ENCODE measurements around the gene RAD23B. TPM values are rescaled to one million over a fixed set of nuclear protein-coding genes. Genes with fewer than 3 reads are reported as not detected.
A peak's percentile ranks its signal among the peaks of the same experiment; 100 is the strongest.
"Not testable (repeated sequence)": the region's sequence is repeated elsewhere in the genome, so short reads cannot be mapped to it uniquely, and the experiment has no call there.

Gene RAD23B
- polyA plus RNA-seq (2013, experiment 1 of 2; ENCODE audit: insufficient read length): 169 TPM
- 167 TPM for polyA plus RNA-seq (2013, experiment 2 of 2; ENCODE audit: insufficient read length)

DNA sequence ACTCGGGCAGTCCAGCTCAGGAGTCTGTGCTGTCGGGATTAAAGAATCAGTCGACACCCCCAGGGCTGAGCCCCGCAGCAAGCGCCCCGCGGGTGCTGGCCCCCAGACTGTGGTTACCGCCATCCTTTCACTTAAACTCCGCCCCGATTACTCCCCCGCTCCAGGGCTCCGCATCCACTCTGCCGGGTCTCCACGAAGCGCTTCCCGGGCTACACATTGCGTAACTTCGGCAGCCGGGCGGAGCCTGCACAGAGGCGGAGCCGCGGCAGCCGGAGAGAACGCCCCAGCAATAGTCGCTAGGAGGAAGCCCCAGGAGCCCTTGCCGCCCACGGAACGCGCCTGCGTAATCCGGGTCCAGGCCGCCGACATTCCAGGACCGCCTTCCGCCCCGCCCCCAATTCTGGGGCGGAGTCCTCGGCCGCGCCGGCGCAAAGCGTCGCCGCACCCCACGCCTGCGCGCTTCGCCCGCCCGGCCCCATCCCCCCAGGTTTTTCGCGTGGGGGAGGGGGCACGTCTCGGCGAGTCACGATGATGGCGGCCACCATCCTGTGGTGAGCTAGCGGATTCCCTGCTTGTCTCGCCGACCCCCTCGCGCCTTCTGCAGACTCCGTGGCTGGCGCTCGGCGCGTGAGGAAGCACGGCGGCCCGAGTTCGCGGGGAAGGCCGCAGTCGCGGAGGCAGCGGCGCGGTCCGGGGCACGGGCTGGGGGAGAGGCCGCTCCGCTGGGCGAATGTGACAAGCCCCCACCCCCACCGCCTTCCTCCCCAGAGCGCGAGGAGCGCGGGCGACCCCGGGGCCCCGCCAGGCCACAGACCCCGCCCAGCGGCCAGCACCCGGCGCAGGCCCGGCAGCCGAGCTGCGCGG is at the start of gene RAD23B:
Gene RAD23B (plus strand): TSS at position 521 of the 864 bp plus-strand sequence. CDS start 351 bp downstream, outside the sequence.
- peak; percentile 99 for DNase-seq

DNA sequence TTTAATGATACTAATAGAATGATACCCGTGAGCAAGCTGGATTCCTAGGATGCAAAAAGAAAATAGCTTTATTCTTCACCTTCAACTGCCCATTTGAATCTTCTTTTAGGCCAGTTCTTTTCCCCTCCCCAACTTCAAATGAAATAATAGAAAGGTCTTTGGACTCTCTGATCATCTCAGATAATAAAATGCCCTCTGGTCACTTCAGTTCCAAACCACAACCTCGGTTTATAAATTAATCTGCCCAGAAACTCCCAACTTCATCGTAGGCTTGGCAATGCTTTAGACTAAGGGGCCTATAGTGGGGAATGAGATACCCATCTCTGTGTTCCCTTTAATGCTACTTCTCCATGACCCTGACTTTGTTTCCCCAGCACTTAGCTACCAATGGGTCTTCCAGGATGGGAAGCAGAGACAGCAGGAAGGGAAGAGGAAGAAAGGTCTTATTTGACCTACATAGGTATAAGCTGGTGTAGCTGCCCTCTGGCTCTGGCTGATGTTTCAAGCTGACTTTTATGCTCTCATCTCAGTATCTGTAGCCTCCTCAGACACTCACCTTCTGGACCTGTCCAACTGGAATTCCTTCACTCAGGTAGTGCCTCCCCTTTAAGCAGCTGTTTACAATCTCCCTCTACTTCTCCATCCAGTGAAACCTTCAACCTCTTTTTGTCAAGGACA is 47.2 kb upstream of the RAD23B start:
- DNase-seq: no peak

DNA sequence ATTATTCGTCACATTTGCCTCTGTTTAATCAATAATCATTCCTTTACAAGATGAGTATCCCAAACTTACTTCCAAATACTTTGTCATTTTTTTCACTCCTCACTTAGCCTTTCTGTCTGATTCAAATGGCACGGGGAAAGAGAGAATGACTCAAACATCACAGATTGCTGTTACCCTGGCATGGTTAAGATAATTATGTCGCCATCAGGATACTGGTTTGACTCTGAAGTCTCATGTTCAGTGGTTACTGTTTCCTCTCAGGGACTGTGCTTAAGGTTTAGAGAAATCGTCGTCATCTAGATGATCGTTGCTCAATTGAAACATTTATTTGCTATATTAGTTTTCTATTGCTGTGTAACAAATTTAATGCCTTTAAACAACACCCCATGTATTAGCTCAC is 45.2 kb upstream of the RAD23B start:
- DNase-seq: no peak

DNA sequence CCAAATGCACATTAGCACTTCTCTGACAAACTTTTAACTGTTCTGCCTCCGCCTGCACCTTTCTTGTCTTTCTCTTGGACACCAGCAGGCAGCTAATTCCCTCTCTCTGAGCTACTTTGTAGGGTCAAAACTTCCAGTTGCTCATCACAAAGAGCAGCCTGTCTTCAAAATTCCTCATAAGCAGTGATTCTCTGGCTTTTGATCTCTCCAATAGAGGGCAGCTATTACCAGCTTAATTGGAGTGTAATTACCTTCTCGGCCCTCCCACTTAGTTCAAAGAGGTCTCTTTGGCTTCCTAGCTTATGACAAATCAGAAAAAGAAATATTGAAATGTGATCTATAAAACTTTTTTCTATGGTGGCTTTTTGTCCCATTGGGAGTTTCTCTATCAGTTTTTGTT is 43.6 kb upstream of the RAD23B start:
- DNase-seq: peak; percentile 54

DNA sequence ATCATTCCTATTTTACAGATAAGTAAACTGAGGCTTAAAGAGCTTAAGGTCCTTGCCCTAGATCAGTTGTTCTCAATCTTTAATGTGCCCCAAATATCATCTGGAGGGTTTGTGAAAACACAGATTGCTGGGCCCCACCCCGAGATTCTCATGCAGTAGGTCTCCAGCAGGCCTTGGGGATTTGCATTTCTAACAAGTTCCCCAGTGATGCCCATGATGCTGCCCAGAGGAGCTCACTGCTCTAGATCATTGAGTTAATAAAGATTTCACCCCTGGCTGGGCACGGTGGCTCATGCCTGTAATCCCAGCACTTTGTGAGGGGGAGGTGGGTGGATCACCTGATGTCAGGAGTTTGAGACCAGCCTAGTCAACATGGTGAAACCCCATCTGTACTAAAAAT is 42.8 kb upstream of the RAD23B start:
- DNase-seq: no peak

DNA sequence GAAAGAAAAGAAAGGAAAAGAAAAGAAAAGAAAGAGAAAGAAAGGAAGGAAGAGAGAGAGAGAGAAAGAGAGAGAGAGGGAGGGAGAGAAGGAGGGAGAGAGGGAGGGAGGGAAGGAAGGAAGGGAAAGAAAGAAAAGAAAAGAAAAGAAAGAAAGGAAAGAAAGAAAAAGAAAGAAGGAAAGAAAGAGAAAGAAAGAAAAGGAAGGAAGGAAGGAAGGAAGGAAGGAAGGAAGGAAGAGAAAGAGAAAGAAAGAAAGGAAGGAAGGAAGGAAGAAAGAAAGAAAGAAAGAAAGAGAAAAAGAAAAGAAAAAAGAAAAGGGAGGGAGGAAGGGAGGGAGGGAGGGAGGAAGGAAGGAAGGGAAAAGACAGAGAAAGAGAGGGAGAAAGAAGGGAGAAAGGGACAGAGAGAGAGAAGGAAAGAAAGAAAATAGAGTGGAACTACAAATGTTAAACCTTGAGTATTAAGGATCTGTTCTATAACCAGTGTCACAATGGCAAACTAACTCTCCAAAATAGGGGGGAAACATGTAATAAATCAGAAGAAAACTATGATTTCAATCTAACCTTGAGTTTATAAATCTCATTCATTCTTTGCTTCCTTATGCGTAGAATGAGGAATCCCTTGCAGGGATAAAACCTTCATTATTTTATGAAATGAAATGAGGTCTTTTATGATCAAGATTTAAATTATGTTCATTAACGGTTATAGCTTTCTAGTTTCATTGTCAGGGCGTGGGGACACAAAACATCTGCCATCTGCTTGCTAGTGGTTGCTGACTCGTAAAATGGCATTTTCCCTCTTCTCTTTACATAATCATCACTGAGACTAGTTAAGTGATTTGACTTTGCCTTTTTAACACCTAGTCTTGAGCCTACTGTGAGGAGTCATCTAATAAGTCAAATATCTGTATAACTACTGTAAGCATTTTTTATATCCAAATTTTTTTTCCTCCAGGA is 40.7 kb upstream of the RAD23B start:
- peak; percentile 42 for DNase-seq

DNA sequence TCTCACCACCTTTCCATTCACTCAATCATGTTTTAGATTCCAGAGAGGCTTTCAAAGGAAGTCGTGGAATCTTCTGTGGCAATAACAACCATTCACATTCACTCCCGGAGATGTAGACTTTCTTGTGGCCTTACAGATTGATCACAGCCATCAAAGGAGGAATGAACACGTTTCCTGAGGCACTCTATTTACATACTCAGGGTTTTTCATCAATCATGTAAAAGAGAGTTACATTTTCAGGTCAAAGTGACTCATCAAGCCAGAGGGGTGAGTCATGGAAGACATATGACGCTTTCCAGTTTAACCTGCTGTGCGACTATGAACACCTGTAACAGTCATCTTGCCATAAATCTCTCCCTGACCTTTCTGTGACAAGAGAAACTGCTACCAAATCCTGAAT is 39.3 kb upstream of the RAD23B start:
- DNase-seq: peak; percentile 54

DNA sequence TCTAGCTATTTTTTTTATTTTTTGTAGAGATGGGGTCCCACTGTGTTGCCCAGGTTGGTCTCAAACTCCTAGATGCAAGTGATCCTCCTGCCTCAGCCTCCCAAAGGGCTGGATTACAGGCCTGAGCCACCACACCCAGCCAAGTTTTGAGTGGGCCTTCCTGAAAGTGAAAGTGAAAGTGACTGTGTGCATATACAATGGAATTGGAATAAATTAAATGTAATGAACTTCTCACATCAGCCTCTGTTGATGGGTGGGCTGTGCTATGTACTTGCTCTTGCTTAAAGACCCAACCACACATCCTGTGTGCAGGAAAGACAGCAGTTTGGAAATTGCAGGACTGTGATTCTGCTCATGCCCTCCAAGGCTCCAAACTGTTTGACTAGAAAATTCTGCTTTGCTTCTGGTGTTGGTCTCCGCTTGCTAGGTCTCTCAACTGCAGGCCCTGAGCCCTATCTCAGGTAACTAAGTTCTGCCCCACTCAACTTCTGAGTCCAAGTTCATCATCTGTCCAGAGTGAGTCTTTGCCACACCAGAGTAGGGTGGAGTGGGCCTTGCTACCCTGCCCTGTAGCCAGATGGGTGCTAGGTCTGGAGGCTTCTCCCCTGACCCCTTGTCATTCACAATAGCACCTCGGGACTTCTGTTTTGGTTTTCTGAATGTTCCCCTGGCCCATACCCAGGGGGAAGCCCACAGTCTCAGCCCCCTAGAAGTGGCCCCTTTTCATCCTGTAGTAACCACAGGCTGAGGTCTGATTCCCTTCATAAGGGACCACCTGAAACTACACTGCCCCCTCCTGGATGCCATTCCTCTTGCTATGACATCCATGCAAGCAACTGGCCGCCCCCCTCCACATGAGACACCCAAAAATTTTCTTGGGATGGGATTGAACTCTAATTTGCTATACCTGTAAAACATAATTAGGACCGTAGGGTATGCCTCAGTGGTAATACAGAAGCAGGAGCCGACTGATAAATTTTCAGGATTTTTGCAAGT is 36.5 kb upstream of the RAD23B start:
- peak; percentile 34 for DNase-seq

DNA sequence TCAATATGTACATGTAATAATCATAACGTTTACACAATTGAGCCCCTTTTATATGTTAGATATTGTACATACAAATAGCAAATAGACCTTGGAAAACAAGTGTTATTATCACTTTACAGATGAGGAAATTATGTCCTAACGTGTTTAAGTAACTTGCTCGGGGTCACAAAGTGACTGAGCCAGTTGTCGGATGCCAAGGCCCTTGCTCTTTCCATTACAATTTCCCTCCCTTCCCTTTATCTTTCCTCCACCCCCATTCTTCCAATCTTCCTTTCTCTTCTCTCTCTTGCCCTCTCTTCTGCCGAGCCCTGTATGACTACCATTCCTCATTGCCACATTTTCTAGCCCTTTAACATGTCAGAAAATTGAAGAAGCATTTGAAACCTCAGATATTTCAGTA is 34.4 kb upstream of the RAD23B start:
- DNase-seq: no peak

DNA sequence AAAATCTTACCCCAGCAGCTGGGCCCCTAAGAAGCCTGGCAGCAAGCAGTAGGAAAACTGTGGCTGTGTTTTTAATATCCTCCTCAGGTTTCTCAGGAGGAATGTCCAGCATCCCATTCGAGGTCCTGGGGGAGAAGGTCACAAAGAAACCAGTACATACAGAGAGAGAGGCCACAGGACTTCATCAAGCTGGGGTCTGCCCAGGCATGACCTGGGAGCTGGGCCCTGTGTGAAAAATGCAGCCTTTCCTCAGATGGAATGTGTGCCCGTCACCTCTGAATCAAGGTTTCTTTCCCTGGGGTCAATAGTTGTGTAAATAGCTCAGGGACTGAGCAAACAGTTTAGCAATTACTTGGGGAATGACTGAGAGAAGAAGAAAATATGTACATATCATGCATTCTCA is 33.9 kb upstream of the RAD23B start:
- no peak for DNase-seq

DNA sequence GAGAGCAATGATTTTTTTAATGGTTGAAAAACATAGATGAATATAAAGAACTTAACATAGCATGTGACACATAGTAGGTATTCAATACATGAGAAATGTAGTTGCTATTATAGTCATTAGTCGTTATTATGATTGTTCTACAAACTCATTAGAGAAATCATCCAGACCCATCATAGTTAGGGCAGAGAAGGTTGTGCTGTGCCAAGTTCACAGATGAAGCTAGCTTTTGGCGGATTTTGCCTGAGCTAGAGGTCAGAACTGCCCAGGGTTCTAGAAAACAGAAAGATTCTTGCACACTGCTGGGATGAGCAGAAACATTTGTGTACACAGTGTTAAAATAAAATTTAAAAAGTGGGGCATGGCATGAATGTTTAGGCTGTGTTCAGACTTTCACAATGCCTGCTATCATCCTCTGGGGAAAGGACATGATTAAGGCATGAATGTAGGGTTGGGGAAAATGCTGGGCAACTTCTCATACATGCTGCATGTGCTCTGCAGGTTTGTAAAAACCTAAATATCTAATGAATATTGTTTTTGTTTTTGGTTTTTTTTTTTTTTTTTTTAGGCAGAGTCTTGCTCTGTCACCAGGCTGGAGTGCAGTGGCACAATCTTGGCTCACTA is 33.3 kb upstream of the RAD23B start:
- DNase-seq: no peak

DNA sequence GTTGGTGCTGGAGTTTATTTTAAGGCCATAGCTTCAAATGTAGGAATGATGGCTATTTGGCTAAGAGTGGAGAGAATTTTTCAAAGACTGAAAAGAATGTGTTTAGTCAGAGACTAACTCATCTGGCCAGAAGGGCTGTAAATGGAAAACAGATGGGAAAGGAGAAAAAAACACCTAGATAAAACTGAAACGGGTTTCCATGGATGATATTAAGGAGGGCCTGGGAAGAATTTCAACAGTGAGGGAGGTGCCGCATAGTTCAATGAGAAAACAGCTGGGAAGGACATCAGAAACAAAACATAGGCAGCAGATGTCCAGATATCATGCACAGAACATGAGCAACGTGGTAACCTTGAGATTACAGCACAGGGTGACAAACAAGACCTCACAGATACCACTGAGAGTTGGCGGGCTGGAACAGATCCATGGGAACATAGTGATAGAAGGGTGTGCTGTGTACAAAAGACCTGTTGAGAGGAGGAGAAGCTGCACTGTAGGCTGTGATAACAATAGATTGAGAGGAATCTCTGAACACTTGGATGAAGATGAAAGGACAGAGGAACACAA is 31.2 kb upstream of the RAD23B start:
- DNase-seq: peak; percentile 94

DNA sequence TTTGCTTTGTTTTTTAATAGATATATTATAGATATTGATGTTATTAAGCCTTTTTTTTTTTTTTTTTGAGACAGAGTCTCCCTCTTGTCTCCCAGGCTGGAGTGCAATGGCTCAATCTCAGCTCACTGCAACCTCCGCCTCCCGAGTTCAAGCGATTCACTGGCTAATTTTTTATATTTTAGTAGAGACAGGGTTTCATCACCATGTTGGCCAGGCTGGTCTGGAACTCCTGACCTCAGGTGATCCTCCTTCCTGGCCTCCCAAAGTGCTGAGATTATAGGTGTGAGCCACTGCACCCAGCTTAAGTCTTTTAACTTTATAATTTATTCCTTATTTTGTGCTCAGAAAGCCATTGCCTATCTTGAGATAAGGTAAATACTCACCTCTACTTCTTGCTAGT is 24.2 kb upstream of the RAD23B start:
- no peak for DNase-seq

DNA sequence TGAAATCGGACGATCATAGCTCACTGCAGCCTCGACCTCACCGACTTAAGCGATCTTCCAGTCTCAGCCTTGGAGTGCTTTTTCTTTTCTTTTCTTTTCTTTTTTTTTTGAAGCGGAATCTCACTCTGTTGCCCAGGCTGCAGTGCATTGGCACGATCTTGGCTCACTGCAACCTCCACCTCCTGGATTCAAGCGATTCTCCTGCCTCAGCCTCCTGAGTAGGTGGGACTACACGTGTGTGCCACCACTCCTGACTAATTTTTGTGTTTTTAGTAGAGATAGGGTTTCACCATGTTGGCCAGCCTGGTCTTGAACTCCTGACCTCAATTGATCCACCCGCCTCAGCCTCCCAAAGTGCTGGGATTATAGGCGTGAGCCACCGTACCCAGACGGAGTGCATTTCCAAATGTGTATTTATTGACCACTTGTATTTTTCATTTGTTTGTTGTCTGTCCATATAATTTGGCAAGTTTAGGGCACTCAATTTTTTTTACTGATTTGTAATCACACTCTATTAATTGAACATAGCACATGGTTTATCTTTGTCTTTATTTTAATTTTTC is 23.2 kb upstream of the RAD23B start:
- not testable (repeated sequence) for DNase-seq

DNA sequence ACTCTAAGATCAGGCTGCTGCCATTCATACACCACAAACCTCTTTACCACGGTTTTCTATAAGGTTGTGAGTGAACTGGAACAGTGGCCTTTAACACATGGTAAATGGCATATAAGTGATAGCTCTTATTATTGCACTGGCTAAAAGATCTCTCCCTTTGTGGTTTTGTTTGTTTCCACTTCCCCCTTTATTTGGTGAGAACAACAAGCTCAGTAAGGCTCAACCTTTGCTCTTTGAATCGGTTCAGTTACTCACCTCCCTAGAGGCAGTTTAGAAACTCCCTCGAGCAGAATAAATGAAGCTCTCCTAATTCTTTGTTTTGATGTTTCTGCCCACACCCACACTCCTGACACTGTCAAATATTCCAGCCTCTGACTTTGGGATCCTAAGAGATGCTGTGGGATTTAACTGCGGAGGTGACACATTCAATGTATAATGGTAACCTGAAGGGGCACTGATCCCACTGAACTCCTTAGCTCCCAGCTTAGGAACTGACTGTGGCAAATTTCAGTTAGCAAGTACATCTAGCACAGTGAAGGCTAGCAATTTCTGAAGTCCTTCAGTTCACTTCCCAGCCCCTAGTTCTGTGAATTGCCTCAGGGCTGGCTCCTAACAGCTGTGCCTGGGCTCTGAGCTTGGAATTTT is 22.5 kb upstream of the RAD23B start:
- no peak for DNase-seq

DNA sequence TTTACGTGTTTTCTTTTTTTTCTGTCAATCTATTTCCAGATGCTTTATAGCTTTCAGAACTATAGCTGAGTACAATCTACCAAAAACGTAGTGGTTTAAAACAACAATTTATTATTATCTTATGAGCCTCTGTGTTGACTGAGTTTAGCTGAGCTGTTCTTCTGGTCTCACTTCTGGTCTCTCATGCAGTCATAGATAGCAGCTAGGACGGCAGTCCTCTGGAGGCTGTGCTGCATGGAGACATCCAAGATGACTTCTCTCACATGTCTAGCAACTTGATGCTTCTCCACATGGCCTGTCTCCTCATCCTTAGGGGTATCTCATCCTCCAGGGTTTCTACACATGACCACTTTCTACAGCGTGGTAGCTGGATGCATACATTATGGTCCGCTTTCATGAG is 22.0 kb upstream of the RAD23B start:
- DNase-seq: no peak

DNA sequence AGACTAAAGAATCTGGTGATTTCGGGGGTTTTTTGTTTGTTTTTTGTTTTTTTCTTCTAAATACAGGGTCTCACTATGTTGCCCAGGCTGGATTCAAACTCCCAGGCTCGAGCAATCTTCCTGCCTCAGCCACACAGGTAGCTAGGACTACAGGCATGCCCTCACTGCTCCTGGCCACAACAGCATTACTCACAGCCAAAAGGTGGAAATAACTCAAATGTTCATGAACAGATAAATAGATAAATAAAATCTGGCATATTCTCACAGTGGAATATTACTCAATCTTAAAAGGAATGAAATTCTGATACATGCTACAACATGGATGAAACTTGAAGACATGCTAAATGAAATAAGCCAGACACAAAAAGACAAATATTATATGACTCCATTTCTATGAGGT is 19.8 kb upstream of the RAD23B start:
- no peak for DNase-seq

DNA sequence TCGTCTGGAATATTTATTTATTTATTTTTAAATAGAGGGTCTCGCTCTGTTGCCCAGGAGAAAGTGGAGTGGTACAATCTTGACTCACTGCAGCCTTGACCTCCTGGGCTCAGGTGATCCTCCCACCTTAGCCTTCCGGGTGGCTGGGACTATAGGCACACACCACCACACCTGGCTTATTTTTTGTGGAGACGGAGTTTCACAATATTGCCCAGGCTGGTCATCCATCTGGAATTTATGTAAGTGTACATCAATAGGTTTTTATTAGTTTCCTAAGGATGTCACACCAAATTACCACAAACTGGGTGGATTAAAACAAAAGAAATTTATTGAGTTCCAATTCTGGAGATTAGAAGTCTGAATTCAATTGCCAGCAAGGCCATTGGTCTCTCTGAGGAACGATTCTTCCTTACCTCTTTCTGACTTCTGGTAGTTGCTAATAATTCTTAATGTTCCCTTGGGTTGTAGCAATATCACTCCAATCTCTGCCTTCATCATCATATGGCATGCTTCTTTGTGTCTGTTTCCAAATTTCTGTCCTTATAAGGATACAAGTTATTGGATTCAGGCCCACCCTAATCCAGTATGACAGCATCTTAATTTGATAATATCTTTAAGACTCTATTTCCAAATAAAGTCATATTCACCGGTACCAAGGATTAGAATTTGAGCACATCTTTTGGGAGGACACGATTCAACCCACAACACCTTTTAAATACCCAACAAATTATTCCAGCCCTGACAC is 16.3 kb upstream of the RAD23B start:
- DNase-seq: peak; percentile 65

DNA sequence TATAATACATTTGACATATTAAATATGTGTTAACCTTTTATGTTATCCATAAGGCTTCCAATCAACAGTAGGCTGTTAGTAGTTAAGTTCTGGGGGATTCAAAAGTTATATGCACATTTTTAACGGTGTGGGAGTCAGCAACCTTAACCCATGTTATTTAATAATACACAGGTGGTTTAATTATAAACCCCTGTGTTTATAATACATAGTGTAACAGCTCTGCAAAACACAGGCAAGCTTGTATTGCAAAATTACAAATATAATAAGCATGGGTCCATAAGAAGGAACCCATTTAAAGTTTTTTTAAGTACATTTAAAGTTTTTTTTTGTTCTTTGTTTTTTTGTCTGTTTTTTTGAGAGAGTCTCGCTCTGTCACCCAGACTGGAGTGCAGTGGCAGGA is 14.5 kb upstream of the RAD23B start:
- DNase-seq: no peak

All from fibroblast of skin of scalp (primary cell).